ENCODE measurements around the gene PDIK1L. TPM values are rescaled to one million over a fixed set of nuclear protein-coding genes. Genes with fewer than 3 reads are reported as not detected.

Gene PDIK1L
- total RNA-seq, 1 experiment from 2014 or later: 5.6 TPM

- Histone ChIP-seq H3K79me1 (ENCODE audit: insufficient read depth, low read depth, low read length, poor library complexity, severe bottlenecking) (no peaks in the 10 kb centered on the region), H4K91ac (ENCODE audit: insufficient read length, low read depth, low read length) (no peak overlapping the region), H3K14ac (ENCODE audit: insufficient read depth, low read length) (no peak overlapping the region), H3K27ac (ENCODE audit: insufficient read length, low read depth, low read length) (no peak overlapping the region), H3K4ac (ENCODE audit: low read depth, low read length) (no peak overlapping the region), H2BK120ac (ENCODE audit: low read depth, low read length, poor library complexity, severe bottlenecking) (no peak overlapping the region), H3K23me2 (ENCODE audit: insufficient read length, low read depth, low read length, poor library complexity, severe bottlenecking) (no peaks in the 10 kb centered on the region), H2BK15ac (ENCODE audit: low read depth, low read length) (no peak overlapping the region), H3K23ac (ENCODE audit: insufficient read length, low read depth, low read length) (no peak overlapping the region), H3K4me1 (ENCODE audit: insufficient read depth, low read length) (no peaks in the 10 kb centered on the region), H3K27me3 (ENCODE audit: insufficient read depth, low read length) (no peaks in the 10 kb centered on the region), H3T11ph (ENCODE audit: low read length) (no peak overlapping the region), H3K79me2 (ENCODE audit: insufficient read depth, low read length) (no peaks in the 10 kb centered on the region), H3K18ac (ENCODE audit: insufficient read length, low read depth, low read length) (no peak overlapping the region), H4K8ac (replicated peaks; ENCODE audit: insufficient read length, low read depth, low read length) (no peak overlapping the region), H2BK20ac (ENCODE audit: low read depth, low read length, poor library complexity, severe bottlenecking) (no peak overlapping the region), H3K9ac (ENCODE audit: extremely low read depth, insufficient read length, low read length) (no peak overlapping the region), H4K20me1 (ENCODE audit: control insufficient read depth, insufficient read depth, insufficient read length) (no peaks in the 10 kb centered on the region), H3K56ac (ENCODE audit: insufficient read length, low read depth, low read length) (no peak overlapping the region), H2BK5ac (ENCODE audit: insufficient read length, low read length) (no peak overlapping the region), H2BK12ac (ENCODE audit: insufficient read length, low read depth, low read length) (no peak overlapping the region), H4K5ac (ENCODE audit: insufficient read length, low read depth, low read length) (no peak overlapping the region), H3K9me3 (ENCODE audit: control insufficient read depth, low read depth, low read length) (no peaks in the 10 kb centered on the region), H2AFZ (ENCODE audit: low read length) (no peak overlapping the region), H2AK5ac (ENCODE audit: insufficient read length, low read length) (no peak overlapping the region), H3K4me2 (ENCODE audit: insufficient read depth, insufficient read length, low read length) (no peak overlapping the region)
- H3K36me3 Mint-ChIP-seq (ENCODE audit: insufficient read depth in 1 of 3, low read depth in 3 of 3): no peaks in the 10 kb centered on the region
- peaks cover 4 to 5% of the 10 kb centered on the region in 2 experiments; a peak in 3 of 4 replicates for H3K4me1 Mint-ChIP-seq
- TF ChIP-seq, protein P1, sequence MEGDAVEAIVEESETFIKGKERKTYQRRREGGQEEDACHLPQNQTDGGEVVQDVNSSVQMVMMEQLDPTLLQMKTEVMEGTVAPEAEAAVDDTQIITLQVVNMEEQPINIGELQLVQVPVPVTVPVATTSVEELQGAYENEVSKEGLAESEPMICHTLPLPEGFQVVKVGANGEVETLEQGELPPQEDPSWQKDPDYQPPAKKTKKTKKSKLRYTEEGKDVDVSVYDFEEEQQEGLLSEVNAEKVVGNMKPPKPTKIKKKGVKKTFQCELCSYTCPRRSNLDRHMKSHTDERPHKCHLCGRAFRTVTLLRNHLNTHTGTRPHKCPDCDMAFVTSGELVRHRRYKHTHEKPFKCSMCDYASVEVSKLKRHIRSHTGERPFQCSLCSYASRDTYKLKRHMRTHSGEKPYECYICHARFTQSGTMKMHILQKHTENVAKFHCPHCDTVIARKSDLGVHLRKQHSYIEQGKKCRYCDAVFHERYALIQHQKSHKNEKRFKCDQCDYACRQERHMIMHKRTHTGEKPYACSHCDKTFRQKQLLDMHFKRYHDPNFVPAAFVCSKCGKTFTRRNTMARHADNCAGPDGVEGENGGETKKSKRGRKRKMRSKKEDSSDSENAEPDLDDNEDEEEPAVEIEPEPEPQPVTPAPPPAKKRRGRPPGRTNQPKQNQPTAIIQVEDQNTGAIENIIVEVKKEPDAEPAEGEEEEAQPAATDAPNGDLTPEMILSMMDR (conservative IDR thresholded peaks at IDR 0.05): no peak
- peaks cover 23% of the 10 kb centered on the region for H3K27me3 Mint-ChIP-seq (ENCODE audit: low read depth)
- H3K27ac Mint-ChIP-seq: no peak overlapping the region
- no peaks in the 10 kb centered on the region for H3K9me3 Mint-ChIP-seq
- H3K4me3 Mint-ChIP-seq: no peak overlapping the region
- no peak for DNase-seq
- no CpG with 5 or more reads among the region's 2 CpGs for WGBS (ENCODE audit: extremely low coverage, insufficient read length, low lambda C conversion rate)
These were observed 27.5 kb upstream of the PDIK1L start for GRCh38 chr1:26084091-26084561.
